ENCODE data around the gene ZNF749. TPM values are rescaled to one million over a fixed set of nuclear protein-coding genes. Genes with fewer than 3 reads are reported as not detected.

ZNF749 gene
- total RNA-seq, result 1 to 10 TPM; 5.7 to 6.2 TPM
- 10.0 TPM for polyA plus RNA-seq (2013, experiment 1 of 2)
- polyA plus RNA-seq (2013, experiment 2 of 2), result 8.5 TPM
- 6.5 to 108 (median 18.7) reads per million in 172 experiments for total RNA-seq

DNA sequence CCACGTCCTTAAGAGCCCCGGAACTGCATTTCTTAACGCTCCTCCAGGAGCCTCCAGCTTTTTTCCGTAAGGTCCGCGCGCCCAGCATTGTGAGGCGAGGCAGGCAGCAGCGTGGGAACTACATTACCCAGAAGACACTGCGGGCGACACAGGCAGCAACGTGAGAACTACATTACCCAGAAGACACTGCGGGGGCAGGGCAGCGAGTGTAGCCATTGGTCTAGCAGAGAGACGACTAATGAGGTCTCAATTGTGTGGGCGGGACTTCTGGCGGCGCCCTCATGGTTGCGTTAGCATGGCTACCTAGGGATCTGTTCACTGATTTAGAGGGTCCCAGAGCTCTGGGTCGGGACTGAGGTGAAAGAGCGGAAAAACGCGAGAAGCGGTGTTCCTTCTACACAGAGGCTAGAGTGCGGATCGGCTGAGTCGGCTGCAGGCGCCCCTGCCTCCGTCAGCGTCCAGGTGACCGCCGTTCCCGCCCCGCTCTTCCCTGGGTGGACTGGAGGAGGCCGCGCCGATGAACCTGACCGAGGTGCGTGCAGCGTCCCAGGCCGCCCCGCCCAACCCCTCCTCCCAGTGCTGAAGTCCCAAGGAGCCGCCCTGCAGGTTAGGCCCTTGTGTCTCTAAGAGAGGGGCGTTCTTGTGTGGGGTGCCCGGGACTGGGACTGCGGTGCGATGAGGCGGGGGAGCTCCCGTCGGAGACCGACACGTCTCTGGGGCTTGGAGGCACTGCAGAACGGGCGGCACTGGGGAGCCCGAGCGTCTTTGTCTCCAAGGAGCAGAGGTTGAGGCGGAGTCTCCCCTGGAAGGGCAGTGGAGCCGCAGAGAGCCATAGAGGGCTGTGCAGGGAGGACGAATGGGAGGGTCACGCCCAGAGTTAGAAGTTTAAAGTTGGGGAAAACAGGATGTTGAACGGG is at the start of gene ZNF749:
TSS of gene ZNF749 (plus strand) at position 264 of the 917 bp plus-strand sequence. CDS start at position 518, 254 bp downstream.
- peak within 1 kb of the TSS; percentile 79 for H3K4me3 ChIP-seq (ENCODE audit: low read length)
- no peaks in the 10 kb centered on the region for H3K27me3 Mint-ChIP-seq
- H3K9me3 Mint-ChIP-seq, result peaks cover 19% of the 10 kb centered on the region
- peaks cover 31% of the 10 kb centered on the region for H3K4me1 Mint-ChIP-seq (ENCODE audit: low read depth)
- intact Hi-C loops (cut with DNase I, micrococcal nuclease), result loop anchor here (1.0 to 10.0 kb wide), 10 partner anchors 24 to 841 kb away; partner anchors contain the start of genes ZNF548 (in 2 of the 2), ZNF772 (in 2 of the 2), TRAPPC2B (in 1 of the 2) and ZNF17 (in 1 of the 2)
- TF ChIP-seq, protein P1, sequence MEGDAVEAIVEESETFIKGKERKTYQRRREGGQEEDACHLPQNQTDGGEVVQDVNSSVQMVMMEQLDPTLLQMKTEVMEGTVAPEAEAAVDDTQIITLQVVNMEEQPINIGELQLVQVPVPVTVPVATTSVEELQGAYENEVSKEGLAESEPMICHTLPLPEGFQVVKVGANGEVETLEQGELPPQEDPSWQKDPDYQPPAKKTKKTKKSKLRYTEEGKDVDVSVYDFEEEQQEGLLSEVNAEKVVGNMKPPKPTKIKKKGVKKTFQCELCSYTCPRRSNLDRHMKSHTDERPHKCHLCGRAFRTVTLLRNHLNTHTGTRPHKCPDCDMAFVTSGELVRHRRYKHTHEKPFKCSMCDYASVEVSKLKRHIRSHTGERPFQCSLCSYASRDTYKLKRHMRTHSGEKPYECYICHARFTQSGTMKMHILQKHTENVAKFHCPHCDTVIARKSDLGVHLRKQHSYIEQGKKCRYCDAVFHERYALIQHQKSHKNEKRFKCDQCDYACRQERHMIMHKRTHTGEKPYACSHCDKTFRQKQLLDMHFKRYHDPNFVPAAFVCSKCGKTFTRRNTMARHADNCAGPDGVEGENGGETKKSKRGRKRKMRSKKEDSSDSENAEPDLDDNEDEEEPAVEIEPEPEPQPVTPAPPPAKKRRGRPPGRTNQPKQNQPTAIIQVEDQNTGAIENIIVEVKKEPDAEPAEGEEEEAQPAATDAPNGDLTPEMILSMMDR (IDR thresholded peaks at IDR 0.05), result no peak
- H3K27ac Mint-ChIP-seq, result peak within 1 kb of the TSS; percentile 70
- H3K36me3 Mint-ChIP-seq (ENCODE audit: low read depth), result peaks cover 54% of the 10 kb centered on the region
- ChIA-PET CTCF (interaction anchor here (0.7 to 1.5 kb wide), 2 partner anchors 42 to 312 kb away, joined by 3 to 4 read pairs; partner anchors contain the start of gene ZNF772), POLR2A (interaction anchor here (1.4 kb wide), 1 partner anchor 12 kb away, joined by 3 read pairs; no protein-coding TSS in a partner anchor)
- peaks cover 24% of the 10 kb centered on the region for H3K36me3 ChIP-seq (ENCODE audit: insufficient read depth, low read length)
- no peaks in the 10 kb centered on the region for H3K27me3 ChIP-seq (ENCODE audit: control insufficient read depth in 1 of 2, insufficient read depth in 2 of 2, low read length in 2 of 2)
- peak within 1 kb of the TSS; percentile 47 to 67 for H3K27ac ChIP-seq (ENCODE audit: low read depth in 1 of 2, low read length in 2 of 2)
- peaks cover 21% of the 10 kb centered on the region for H3K4me1 ChIP-seq (ENCODE audit: insufficient read depth, low read length)
- H3K4me3 Mint-ChIP-seq, result peak within 1 kb of the TSS; percentile 97
- H3K9me3 ChIP-seq (ENCODE audit: control insufficient read depth in 1 of 2, insufficient read depth in 1 of 2, low read length in 2 of 2), result peaks cover 4 to 21% of the 10 kb centered on the region in 2 experiments
- peak; percentile 100 for ATAC-seq (ENCODE audit: poor library complexity)
- DNase-seq, result peak; percentile 91 to 99 (median 97)

DNA sequence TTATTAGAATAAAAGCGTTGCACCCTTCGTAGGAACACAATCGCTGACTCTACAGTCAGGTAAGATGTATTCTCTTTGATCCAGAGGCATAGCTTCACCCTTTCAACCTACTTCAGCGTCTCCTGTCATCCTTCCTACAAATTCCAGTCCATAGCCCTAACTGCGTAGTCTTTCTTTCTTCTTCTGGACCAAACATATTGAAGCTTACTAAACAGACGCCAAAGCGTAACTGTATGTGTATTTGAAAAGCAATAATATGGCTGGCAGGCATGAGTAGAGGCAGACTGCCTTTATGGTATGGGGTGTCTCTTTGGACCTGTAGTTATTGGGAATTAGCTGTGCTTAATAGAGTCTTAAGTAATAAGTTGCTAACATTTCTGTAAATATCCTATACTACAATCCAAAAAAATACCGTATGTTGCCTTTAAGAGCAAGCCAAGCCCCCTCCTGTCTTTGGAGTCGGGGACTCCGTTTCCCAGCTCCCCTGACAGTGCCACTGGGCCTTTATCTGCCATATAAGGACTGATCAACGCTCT is 45.9 kb upstream of the ZNF749 start:
- peaks cover 33% of the 10 kb centered on the region for H3K4me1 Mint-ChIP-seq (ENCODE audit: low read depth)

More for the DNA sequence above, 45.9 kb upstream of the ZNF749 start:
- Mint-ChIP-seq H3K27ac (peak overlapping the region; percentile 95), H3K36me3 (ENCODE audit: low read depth) (peaks cover 71% of the 10 kb centered on the region), H3K9me3 (peaks cover 12% of the 10 kb centered on the region), H3K4me3 (peak overlapping the region; percentile 98), H3K27me3 (no peaks in the 10 kb centered on the region)
- Histone ChIP-seq H3K4me3 (ENCODE audit: low read length) (peak overlapping the region; percentile 86), H3K27me3 (ENCODE audit: control insufficient read depth in 1 of 2, insufficient read depth in 2 of 2, low read length in 2 of 2) (no peaks in the 10 kb centered on the region), H3K9me3 (ENCODE audit: control insufficient read depth in 1 of 2, insufficient read depth in 1 of 2, low read length in 2 of 2) (peaks cover 0 to 10% of the 10 kb centered on the region in 2 experiments), H3K27ac (ENCODE audit: low read depth in 1 of 2, low read length in 2 of 2) (peak overlapping the region; percentile 86 to 95), H3K36me3 (ENCODE audit: insufficient read depth, low read length) (peaks cover 15% of the 10 kb centered on the region), H3K4me1 (ENCODE audit: insufficient read depth, low read length) (peaks cover 18% of the 10 kb centered on the region)
- TF ChIP-seq, protein P1 (IDR thresholded peaks at IDR 0.05), result no peak
- POLR2A ChIA-PET, result interaction anchor here (0.6 to 1.9 kb wide), 18 partner anchors 17 to 794 kb away, joined by 3 to 12 read pairs (median 4); partner anchors contain the start of genes TRAPPC2B, ZNF154, ZNF264 and ZNF274
- DNase-seq, result no peak
- CTCF ChIA-PET, result interaction anchor here (0.6 to 1.6 kb wide), 3 partner anchors 17 to 293 kb away, joined by 3 to 7 read pairs (median 3); partner anchors contain the start of gene ZNF551
- intact Hi-C loops (cut with DNase I, micrococcal nuclease), result loop anchor here (1.0 to 2.0 kb wide), 7 partner anchors 22 to 190 kb away; partner anchors contain the start of genes ZNF749 (in 2 of the 2), TRAPPC2B (in 1 of the 2), ZNF17 (in 1 of the 2) and ZNF547 (in 1 of the 2)
- ATAC-seq (ENCODE audit: poor library complexity), result no peak
